ENCODE data around the gene ZNF516.

GRCh38 chr18:76459687-76460350 is 35.2 kb downstream of the ZNF516 start:
- TF ChIP-seq MYNN (CRISPR knock-in tag; IDR thresholded peaks at IDR 0.05; ENCODE audit: low read depth) (no peak), JUND (CRISPR knock-in tag; IDR thresholded peaks at IDR 0.05) (no peak), NBN (conservative IDR thresholded peaks at IDR 0.05) (no peak), ZNF629 (CRISPR knock-in tag; conservative IDR thresholded peaks at IDR 0.05) (no peak), ZBTB40 (IDR thresholded peaks at IDR 0.05) (no peak), ZBTB40 (CRISPR knock-in tag; IDR thresholded peaks at IDR 0.05) (no peak)
- TF ChIP-seq, protein P1, sequence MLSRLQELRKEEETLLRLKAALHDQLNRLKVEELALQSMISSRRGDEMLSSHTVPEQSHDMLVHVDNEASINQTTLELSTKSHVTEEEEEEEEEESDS (CRISPR knock-in tag; IDR thresholded peaks at IDR 0.05; ENCODE audit: borderline replicate concordance), result no peak
